Fibroblast of lung (primary cell): Measurements from ENCODE around the gene RANBP9.

Source experiments
- CTCF ChIP-seq, 2 donors: IDR thresholded peaks in 1 of 2; conservative IDR thresholded peaks in 1 of 2; 1 replicate in 1 of 2; 2 replicates in 1 of 2; pipeline ENCODE4 v1.5.1; 2011 to 2012; ENCODE audit warnings: low read length in 2 of 2, control low read depth in 1 of 2, inconsistent platforms in 1 of 2, low read depth in 1 of 2, mild to moderate bottlenecking in 1 of 2
- EZH2 ChIP-seq: IDR thresholded peaks from 2 replicates; pipeline ENCODE4 v1.5.1; 2012; ENCODE audit warnings: low read length, control low read depth, mild to moderate bottlenecking; ENCODE audit errors: missing control alignments

DNA sequence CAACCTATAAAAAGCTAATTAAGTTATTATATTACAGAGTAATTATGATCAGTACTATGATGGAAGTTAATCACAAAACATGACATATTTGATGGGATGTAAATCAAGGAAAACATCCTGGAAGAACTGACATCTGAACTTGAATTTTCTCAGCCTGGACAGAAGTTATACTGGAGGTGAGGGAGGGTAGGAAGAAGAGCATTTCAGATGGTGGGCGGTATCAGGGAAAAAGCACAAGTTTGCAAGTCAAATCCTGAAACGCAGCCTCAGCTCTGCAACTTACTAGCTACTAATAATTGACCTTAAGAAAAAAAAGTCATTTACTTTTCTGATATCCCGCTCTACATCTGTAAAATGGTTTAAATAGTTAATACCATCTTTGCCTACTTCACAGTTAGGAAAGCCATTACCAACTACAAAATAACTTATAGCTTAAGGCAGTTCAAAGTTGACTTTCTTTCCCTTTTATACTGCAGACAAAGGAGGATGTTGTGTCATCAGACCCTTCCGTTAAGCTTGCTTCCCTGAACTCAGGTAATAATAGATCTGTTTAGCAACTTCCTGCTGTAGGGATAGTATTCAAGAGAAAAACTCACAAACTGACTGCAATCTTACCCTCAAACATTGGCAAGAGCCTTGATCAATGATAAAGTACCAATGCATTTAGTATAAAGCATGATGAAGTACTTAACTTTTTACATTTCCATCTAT, 75.5 kb downstream of the RANBP9 start:
- TF ChIP-seq EZH2 (no peak), CTCF (conservative IDR thresholded peaks at IDR 0.05 in 1 of 2, IDR thresholded peaks at IDR 0.05 in 1 of 2; ENCODE audit: low read depth in 1 of 2, low read length in 2 of 2) (no peak)
